Measurements from ENCODE around the gene CNIH3.
"Not testable (repeated sequence)": the region's sequence is repeated elsewhere in the genome, so short reads cannot be mapped to it uniquely, and the experiment has no call there.

Gene CNIH3

GRCh38 chr1:224615861-224616755 lies at the start of gene CNIH3:
TSS of gene CNIH3 (plus strand) at chr1:224616317. CDS start at chr1:224617175, 858 bp downstream.
- DNase-seq = peak; percentile 44

- not testable (repeated sequence) for DNase-seq
Measured at GRCh38 chr1:224566492-224566891, 49.6 kb upstream of the CNIH3 start.

- DNase-seq = no peak
Measured at GRCh38 chr1:224569276-224569675, 46.8 kb upstream of the CNIH3 start.

GRCh38 chr1:224571975-224572374 lies 44.1 kb upstream of the CNIH3 start:
- DNase-seq = peak; percentile 40

- peak; percentile 85 for DNase-seq
Measured at GRCh38 chr1:224579526-224579925, 36.6 kb upstream of the CNIH3 start.

GRCh38 chr1:224580006-224580405 lies 36.1 kb upstream of the CNIH3 start:
- no peak for DNase-seq

GRCh38 chr1:224582041-224582440 lies 34.1 kb upstream of the CNIH3 start:
- no peak for DNase-seq

- no peak for DNase-seq
Measured at GRCh38 chr1:224583774-224584173, 32.3 kb upstream of the CNIH3 start.

GRCh38 chr1:224585051-224585450 lies 31.1 kb upstream of the CNIH3 start:
- DNase-seq = no peak

GRCh38 chr1:224587051-224587450 lies 29.1 kb upstream of the CNIH3 start:
- no peak for DNase-seq

GRCh38 chr1:224588515-224588914 lies 27.6 kb upstream of the CNIH3 start:
- no peak for DNase-seq

- DNase-seq = peak; percentile 47
Measured at GRCh38 chr1:224589006-224589405, 27.1 kb upstream of the CNIH3 start.

GRCh38 chr1:224591326-224591725 lies 24.8 kb upstream of the CNIH3 start:
- no peak for DNase-seq

- DNase-seq = peak; percentile 81
Measured at GRCh38 chr1:224592636-224593582, 23.2 kb upstream of the CNIH3 start.

GRCh38 chr1:224594360-224594759 lies 21.8 kb upstream of the CNIH3 start:
- DNase-seq = no peak

GRCh38 chr1:224594851-224595250 lies 21.3 kb upstream of the CNIH3 start:
- DNase-seq = no peak

- no peak for DNase-seq
Measured at GRCh38 chr1:224605482-224606181, 10.5 kb upstream of the CNIH3 start.

GRCh38 chr1:224607188-224608148 lies 8.6 kb upstream of the CNIH3 start:
- DNase-seq = no peak

- DNase-seq = no peak
Measured at GRCh38 chr1:224609333-224609732, 6.8 kb upstream of the CNIH3 start.

- DNase-seq = no peak
Measured at GRCh38 chr1:224612246-224612645, 3.9 kb upstream of the CNIH3 start.

- DNase-seq = no peak
Measured at GRCh38 chr1:224613486-224613885, 2.6 kb upstream of the CNIH3 start.

Data from HCEC 1CT (cell line).